Measurements from ENCODE around the gene THSD7B. TPM values are rescaled to one million over a fixed set of nuclear protein-coding genes. Genes with fewer than 3 reads are reported as not detected.

Gene THSD7B
- total RNA-seq, 1 donor from 2014 or later: not detected

DNA sequence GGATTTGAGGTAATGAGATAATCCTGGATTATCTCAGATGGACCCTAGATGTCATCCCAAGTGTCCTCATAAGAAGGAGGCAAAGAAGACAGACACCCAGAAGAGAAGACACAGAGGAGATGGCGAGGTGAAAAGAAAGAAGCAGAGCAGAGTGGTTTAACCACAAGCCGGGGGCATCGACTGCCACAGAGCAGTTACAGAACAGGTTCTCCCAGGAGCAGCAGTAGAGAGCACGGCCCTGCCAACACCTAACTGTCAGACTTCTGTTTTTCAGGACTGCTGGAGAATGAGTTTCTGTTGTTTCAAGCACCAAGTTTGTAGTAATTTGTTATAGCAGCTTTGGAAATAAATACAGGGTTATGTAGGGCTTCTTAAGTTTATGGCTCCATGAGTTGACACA lies 437.0 kb downstream of the THSD7B start:
- H3K36me3 Mint-ChIP-seq (ENCODE audit: unreplicated experiment): no peaks in the 10 kb centered on the region
- TF ChIP-seq, protein P1, sequence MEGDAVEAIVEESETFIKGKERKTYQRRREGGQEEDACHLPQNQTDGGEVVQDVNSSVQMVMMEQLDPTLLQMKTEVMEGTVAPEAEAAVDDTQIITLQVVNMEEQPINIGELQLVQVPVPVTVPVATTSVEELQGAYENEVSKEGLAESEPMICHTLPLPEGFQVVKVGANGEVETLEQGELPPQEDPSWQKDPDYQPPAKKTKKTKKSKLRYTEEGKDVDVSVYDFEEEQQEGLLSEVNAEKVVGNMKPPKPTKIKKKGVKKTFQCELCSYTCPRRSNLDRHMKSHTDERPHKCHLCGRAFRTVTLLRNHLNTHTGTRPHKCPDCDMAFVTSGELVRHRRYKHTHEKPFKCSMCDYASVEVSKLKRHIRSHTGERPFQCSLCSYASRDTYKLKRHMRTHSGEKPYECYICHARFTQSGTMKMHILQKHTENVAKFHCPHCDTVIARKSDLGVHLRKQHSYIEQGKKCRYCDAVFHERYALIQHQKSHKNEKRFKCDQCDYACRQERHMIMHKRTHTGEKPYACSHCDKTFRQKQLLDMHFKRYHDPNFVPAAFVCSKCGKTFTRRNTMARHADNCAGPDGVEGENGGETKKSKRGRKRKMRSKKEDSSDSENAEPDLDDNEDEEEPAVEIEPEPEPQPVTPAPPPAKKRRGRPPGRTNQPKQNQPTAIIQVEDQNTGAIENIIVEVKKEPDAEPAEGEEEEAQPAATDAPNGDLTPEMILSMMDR (IDR thresholded peaks at IDR 0.05): no peak
- H3K27me3 Mint-ChIP-seq (ENCODE audit: unreplicated experiment): peaks cover 14% of the 10 kb centered on the region
- no peaks in the 10 kb centered on the region for H3K9me3 Mint-ChIP-seq (ENCODE audit: unreplicated experiment)
- H3K4me3 Mint-ChIP-seq (ENCODE audit: unreplicated experiment): no peak overlapping the region
- no peak overlapping the region for H3K27ac Mint-ChIP-seq (ENCODE audit: unreplicated experiment)
- DNase-seq (ENCODE audit: extremely low spot score, unreplicated experiment): no peak
- H3K4me1 Mint-ChIP-seq (ENCODE audit: unreplicated experiment): peaks cover 2% of the 10 kb centered on the region

DNA sequence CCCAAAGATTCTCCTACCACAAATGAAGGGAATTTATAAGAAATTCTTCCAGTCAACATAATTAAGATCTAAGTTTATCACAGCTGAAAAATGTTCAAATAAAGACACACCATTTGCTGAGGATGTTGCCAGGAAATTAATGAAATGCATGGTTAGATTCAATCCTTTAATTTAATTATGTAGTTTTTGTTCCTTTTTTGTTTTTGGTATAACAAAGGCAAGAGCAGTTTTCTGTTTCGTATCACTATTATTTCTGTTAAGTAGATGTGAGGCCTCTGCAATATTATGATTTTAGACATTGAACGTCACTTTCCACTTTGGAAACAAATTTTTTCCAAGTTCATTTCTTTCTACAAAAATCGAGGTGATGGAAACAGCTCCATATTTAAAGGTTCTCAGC lies 440.0 kb downstream of the THSD7B start:
- no peak for DNase-seq (ENCODE audit: extremely low spot score, unreplicated experiment)
- H3K9me3 Mint-ChIP-seq (ENCODE audit: unreplicated experiment): no peaks in the 10 kb centered on the region
- no peak overlapping the region for H3K27ac Mint-ChIP-seq (ENCODE audit: unreplicated experiment)
- H3K27me3 Mint-ChIP-seq (ENCODE audit: unreplicated experiment): peaks cover 14% of the 10 kb centered on the region
- peaks cover 3% of the 10 kb centered on the region for H3K4me1 Mint-ChIP-seq (ENCODE audit: unreplicated experiment)
- no peak overlapping the region for H3K4me3 Mint-ChIP-seq (ENCODE audit: unreplicated experiment)
- no peaks in the 10 kb centered on the region for H3K36me3 Mint-ChIP-seq (ENCODE audit: unreplicated experiment)
- TF ChIP-seq, protein P1 (IDR thresholded peaks at IDR 0.05): no peak

DNA sequence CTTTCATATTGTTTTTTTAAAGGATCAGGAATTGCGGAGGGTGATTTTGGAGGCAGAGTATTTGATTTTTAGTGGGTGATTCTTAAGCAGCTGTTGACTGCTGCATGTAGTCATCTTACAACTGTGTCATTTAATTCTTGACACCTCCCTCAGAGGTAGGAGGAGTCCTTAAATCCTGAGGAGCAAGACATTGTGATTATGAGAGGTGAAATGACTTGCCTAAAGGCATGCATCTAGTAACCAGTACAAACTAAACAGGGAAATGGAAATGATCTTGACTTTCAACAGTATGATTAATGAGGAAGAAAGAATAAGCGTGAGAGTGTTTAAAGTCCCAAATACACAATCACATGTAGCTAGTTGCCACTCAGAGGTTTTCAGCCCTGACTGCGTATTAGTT lies 440.7 kb downstream of the THSD7B start:
- DNase-seq (ENCODE audit: extremely low spot score, unreplicated experiment): no peak
- Mint-ChIP-seq H3K36me3 (ENCODE audit: unreplicated experiment) (no peaks in the 10 kb centered on the region), H3K9me3 (ENCODE audit: unreplicated experiment) (no peaks in the 10 kb centered on the region), H3K4me1 (ENCODE audit: unreplicated experiment) (peaks cover 3% of the 10 kb centered on the region), H3K4me3 (ENCODE audit: unreplicated experiment) (no peak overlapping the region), H3K27me3 (ENCODE audit: unreplicated experiment) (peaks cover 14% of the 10 kb centered on the region), H3K27ac (ENCODE audit: unreplicated experiment) (no peak overlapping the region)
- TF ChIP-seq, protein P1 (IDR thresholded peaks at IDR 0.05): no peak

DNA sequence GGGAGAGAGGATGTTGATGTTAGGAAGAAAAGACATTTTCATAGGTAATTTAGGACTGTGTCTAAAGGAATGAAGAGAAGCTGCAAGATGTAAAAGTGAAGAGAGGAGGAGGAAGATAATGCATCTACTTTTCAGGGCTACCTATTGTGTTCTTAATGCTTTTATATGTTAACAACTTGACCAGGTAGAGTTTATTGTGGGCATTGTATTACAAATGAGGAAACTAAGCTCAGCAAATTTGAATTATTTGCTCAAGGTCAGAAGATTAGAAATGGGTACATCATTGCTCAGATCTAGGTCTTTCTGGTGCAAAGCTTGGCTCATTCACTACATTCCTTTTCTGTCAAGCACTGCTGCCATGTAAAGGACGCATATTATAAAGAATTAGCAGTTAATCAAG lies 441.7 kb downstream of the THSD7B start:
- no peak overlapping the region for H3K27ac Mint-ChIP-seq (ENCODE audit: unreplicated experiment)
- TF ChIP-seq, protein P1 (IDR thresholded peaks at IDR 0.05): no peak
- H3K27me3 Mint-ChIP-seq (ENCODE audit: unreplicated experiment): peaks cover 10% of the 10 kb centered on the region
- peaks cover 3% of the 10 kb centered on the region for H3K4me1 Mint-ChIP-seq (ENCODE audit: unreplicated experiment)
- no peak for DNase-seq (ENCODE audit: extremely low spot score, unreplicated experiment)
- H3K4me3 Mint-ChIP-seq (ENCODE audit: unreplicated experiment): no peak overlapping the region
- no peaks in the 10 kb centered on the region for H3K36me3 Mint-ChIP-seq (ENCODE audit: unreplicated experiment)
- no peaks in the 10 kb centered on the region for H3K9me3 Mint-ChIP-seq (ENCODE audit: unreplicated experiment)

DNA sequence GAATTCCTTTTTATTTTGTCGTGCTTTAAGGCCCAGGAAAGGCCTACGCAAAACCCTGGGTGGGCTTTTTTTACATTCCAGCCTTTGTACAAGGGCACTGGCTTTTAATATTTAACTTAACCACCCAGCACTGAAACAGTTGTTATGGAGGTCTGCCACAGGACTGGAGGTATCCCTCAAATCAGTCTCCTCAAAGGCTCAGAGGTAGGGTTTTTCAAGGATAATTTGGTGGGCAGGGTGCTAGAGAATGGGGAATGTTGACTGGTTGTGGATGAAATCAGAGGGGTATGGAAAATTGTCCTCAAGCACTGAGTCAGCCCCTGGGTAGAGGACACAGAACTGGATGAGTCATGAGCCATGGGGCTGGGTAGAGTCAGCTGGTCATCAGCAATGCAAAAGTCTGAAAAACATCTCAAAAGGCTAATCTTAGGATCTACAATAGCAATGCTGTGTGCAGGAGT lies 443.1 kb downstream of the THSD7B start:
- Mint-ChIP-seq H3K27me3 (ENCODE audit: unreplicated experiment) (peaks cover 2% of the 10 kb centered on the region), H3K4me1 (ENCODE audit: unreplicated experiment) (peaks cover 3% of the 10 kb centered on the region), H3K36me3 (ENCODE audit: unreplicated experiment) (no peaks in the 10 kb centered on the region), H3K27ac (ENCODE audit: unreplicated experiment) (no peak overlapping the region), H3K9me3 (ENCODE audit: unreplicated experiment) (no peaks in the 10 kb centered on the region), H3K4me3 (ENCODE audit: unreplicated experiment) (no peak overlapping the region)
- TF ChIP-seq, protein P1 (IDR thresholded peaks at IDR 0.05): no peak
- no peak for DNase-seq (ENCODE audit: extremely low spot score, unreplicated experiment)

All from osteocyte (in vitro differentiated cells).